Smooth muscle cell (in vitro differentiated cells): ENCODE data around the gene CD22. TPM values are rescaled to one million over a fixed set of nuclear protein-coding genes. Genes with fewer than 3 reads are reported as not detected.

Experiments
- DNase-seq: peaks from one replicate; lab custom pipeline; 2025; ENCODE audit not compliant: unreplicated experiment; lab: John Stamatoyannopoulos, UW
- H2AFZ ChIP-seq: fragments of 200-600 bp; sonication (generic); 2 replicates; pipeline ENCODE4 v1.6.0; 2016; ENCODE audit warnings: antibody characterized with exemption, low read depth, mild to moderate bottlenecking
- H3F3A ChIP-seq: fragments of 200-600 bp; sonication (generic); 2 replicates; pipeline ENCODE4 v1.6.0; 2017; ENCODE audit warnings: antibody characterized with exemption, low read depth
- H3K27ac ChIP-seq: fragments of 200-600 bp; sonication (generic); 2 replicates; pipeline ENCODE4 v1.5.1; 2016; ENCODE audit warnings: low read depth, mild to moderate bottlenecking
- H3K27me3 ChIP-seq: fragments of 200-600 bp; sonication (generic); 2 replicates; pipeline ENCODE4 v1.6.1; 2016; ENCODE audit warnings: low read depth, mild to moderate bottlenecking
- H3K36me3 ChIP-seq: fragments of 200-600 bp; sonication (generic); 2 replicates; pipeline ENCODE4 v1.5.1; 2016; ENCODE audit warnings: low read depth
- H3K4me1 ChIP-seq: fragments of 200-600 bp; sonication (generic); 2 replicates; pipeline ENCODE4 v1.5.1; 2016; ENCODE audit warnings: low read depth
- H3K4me2 ChIP-seq: fragments of 200-600 bp; sonication (generic); 2 replicates; pipeline ENCODE4 v1.6.0; 2016; ENCODE audit warnings: mild to moderate bottlenecking
- H3K4me3 ChIP-seq: fragments of 200-600 bp; sonication (generic); 2 replicates; pipeline ENCODE4 v1.5.1; 2016; ENCODE audit warnings: mild to moderate bottlenecking
- H3K79me2 ChIP-seq: fragments of 200-600 bp; sonication (generic); 2 replicates; pipeline ENCODE4 v1.6.0; 2016; ENCODE audit warnings: low read depth, mild to moderate bottlenecking
- H3K9ac ChIP-seq: fragments of 200-600 bp; sonication (generic); 2 replicates; pipeline ENCODE4 v1.6.0; 2016; ENCODE audit warnings: low read depth
- H3K9me3 ChIP-seq: fragments of 200-600 bp; sonication (generic); replicated peaks from 2 replicates; pipeline ENCODE4 v1.5.1; 2016; ENCODE audit warnings: low read depth
- H4K20me1 ChIP-seq: fragments of 200-600 bp; sonication (generic); 2 replicates; pipeline ENCODE4 v1.6.0; 2016; ENCODE audit warnings: low read depth
- WGBS: methylation state at CpG from one replicate; pipeline ENCODE4 v1.1.7; 2016; ENCODE audit warnings: low lambda C conversion rate; 5-methylcytosine and 5-hydroxymethylcytosine counted together
- polyA plus RNA-seq: library from polyadenylated mRNA; unstranded; fragments of >200 nt; fragmentation: Nextera tagmentation; extraction: Ambion mirVana; gene quantifications from 2 replicates; pipeline ENCODE4 v1.2.1, GENCODE V29; 2016
- total RNA-seq: library from RNA; depleted of rRNA; stranded (reverse); fragments of >200 nt; gene quantifications from 2 replicates; pipeline ENCODE4 v1.2.3, GENCODE V29; 2014
- TF ChIP-seq, protein P1 (sequence below): fragments of 200-600 bp; sonication (generic); IDR thresholded peaks from 2 replicates; pipeline ENCODE4 v1.5.1; 2017; ENCODE audit warnings: borderline replicate concordance, mild to moderate bottlenecking, antibody characterized with exemption; ENCODE audit not compliant: insufficient read depth, poor library complexity, severe bottlenecking

The CD22 gene
- total and polyA plus RNA-seq, 2 experiments from 2014 or later, result not detected

DNA sequence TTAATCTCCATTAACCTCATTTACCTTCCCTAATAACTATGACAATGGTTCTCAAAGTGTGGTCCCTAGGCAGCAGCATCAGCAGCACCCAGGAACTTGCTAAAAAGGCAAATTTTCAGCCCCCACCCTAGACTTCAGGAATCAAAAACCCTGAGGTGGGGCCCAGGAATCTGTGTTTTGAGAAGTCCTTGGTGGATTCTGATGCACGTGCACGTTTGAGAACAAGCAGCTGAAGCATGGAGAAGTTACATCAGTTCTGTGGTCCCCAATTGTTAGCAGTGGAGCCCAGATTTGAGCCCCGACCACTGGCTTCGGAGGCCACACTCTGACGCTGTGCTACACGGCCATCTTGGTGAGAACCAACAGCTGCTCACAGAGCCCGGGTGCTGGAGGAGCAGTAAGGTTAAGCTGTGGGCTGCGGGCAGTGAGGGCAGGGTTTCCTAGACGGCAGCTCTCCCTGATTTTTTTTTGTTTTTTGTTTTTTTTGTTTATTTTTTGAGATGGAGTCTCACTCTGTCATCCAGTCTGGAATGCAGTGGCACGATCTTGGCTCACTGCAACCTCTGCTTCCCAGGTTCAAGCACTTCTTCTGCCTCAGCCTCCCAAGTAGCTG lies 14.0 kb upstream of the CD22 start:
- WGBS, result 94% methylated on average over 10 of the region's 10 CpGs

DNA sequence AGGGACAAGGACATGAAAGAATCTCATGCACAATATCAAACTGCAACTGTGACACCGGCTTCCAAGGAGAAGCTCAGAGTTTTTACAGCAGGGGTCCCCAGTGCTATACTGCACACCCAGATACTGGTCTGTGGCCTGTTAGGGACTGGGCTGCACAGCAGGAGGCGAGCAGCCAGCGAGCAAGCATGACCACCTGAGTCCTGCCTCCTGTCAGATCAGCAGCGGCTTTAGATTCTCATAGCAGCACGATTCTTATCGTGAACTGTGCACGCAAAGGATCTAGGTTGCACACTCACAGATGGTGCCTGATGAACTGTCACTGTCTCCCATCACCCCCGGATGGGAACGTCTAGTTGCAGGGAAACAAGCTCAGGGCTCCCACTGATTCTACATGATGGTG lies 13.1 kb upstream of the CD22 start:
- WGBS, result 91% methylated on average over 9 of the region's 9 CpGs
- Histone ChIP-seq H3K79me2 (no peaks in the 10 kb centered on the region), H2AFZ (no peak overlapping the region)

More for the DNA sequence above, 14.0 kb upstream of the CD22 start:
- Histone ChIP-seq H3K4me2 (no peak overlapping the region), H3F3A (no peaks in the 10 kb centered on the region), H2AFZ (no peak overlapping the region), H3K36me3 (no peaks in the 10 kb centered on the region), H3K4me3 (no peak overlapping the region), H3K9ac (no peak overlapping the region), H3K9me3 (no peaks in the 10 kb centered on the region), H3K4me1 (no peaks in the 10 kb centered on the region), H3K27me3 (no peaks in the 10 kb centered on the region), H3K79me2 (no peaks in the 10 kb centered on the region), H4K20me1 (no peaks in the 10 kb centered on the region), H3K27ac (no peak overlapping the region)
- TF ChIP-seq, protein P1, sequence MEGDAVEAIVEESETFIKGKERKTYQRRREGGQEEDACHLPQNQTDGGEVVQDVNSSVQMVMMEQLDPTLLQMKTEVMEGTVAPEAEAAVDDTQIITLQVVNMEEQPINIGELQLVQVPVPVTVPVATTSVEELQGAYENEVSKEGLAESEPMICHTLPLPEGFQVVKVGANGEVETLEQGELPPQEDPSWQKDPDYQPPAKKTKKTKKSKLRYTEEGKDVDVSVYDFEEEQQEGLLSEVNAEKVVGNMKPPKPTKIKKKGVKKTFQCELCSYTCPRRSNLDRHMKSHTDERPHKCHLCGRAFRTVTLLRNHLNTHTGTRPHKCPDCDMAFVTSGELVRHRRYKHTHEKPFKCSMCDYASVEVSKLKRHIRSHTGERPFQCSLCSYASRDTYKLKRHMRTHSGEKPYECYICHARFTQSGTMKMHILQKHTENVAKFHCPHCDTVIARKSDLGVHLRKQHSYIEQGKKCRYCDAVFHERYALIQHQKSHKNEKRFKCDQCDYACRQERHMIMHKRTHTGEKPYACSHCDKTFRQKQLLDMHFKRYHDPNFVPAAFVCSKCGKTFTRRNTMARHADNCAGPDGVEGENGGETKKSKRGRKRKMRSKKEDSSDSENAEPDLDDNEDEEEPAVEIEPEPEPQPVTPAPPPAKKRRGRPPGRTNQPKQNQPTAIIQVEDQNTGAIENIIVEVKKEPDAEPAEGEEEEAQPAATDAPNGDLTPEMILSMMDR, result no peak
- no peak for DNase-seq

DNA sequence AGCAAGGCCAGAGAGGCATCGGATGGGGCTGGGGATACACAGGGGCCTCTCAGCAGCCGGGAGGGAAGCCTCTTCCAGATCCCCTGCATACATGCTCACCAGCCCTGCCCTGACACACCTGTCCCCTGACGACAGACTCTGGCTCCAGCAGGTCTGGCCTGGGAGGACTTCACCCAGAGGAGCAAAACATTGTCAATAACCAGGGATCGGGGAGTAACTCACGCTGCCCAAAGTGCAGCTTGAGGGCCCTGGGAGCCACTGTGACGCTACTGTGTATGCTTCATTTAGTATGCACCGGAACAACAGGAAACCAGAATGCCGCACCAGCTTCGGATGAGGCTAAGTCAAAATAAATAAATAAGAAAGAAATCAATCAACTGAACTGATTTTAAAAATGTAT lies 12.4 kb upstream of the CD22 start:
- Histone ChIP-seq H3K9ac (no peak overlapping the region), H2AFZ (no peak overlapping the region), H4K20me1 (no peaks in the 10 kb centered on the region), H3F3A (no peaks in the 10 kb centered on the region), H3K79me2 (no peaks in the 10 kb centered on the region), H3K4me1 (no peaks in the 10 kb centered on the region), H3K27ac (no peak overlapping the region), H3K27me3 (no peaks in the 10 kb centered on the region), H3K4me2 (no peak overlapping the region), H3K36me3 (no peaks in the 10 kb centered on the region), H3K4me3 (no peak overlapping the region), H3K9me3 (no peaks in the 10 kb centered on the region)
- WGBS, result 87% methylated on average over 9 of the region's 9 CpGs
- no peak for DNase-seq
- TF ChIP-seq, protein P1, result no peak

More for the DNA sequence above, 13.1 kb upstream of the CD22 start:
- no peak overlapping the region for H3K4me3 ChIP-seq
- H3K4me1 ChIP-seq, result no peaks in the 10 kb centered on the region
- H3K4me2 ChIP-seq, result no peak overlapping the region
- TF ChIP-seq, protein P1, result no peak
- no peak for DNase-seq
- no peaks in the 10 kb centered on the region for H3K27me3 ChIP-seq
- H3K27ac ChIP-seq, result no peak overlapping the region
- no peaks in the 10 kb centered on the region for H3K36me3 ChIP-seq
- no peaks in the 10 kb centered on the region for H3F3A ChIP-seq
- H3K9ac ChIP-seq, result no peak overlapping the region
- no peaks in the 10 kb centered on the region for H4K20me1 ChIP-seq
- H3K9me3 ChIP-seq, result no peaks in the 10 kb centered on the region

DNA sequence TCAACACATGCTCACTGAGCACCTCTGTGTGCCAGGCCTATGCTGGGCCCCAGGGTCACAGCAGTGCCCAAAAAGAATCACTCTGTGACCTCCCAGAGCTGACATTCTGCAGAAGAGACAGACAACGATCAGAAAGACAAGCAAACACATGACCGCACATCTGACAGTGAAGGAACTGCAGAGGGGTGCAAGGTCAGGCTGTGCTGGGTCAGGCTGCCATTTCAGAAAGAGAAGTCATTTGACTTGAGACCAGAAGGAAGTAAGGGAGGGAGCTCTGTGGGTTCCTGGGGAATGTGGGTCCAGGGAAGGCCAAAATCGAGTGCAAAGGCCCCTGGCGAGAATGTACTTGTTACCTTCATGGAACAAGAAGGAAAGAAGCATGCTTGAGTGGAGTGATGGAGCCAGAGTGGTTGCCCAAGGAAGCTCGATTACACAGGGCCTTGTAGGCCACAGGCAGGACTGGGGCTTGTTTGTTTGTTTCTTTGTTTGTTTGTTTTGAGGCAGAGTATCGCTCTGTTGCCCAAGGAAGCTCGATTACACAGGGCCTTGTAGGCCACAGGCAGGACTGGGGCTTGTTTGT lies 11.4 kb upstream of the CD22 start:
- Histone ChIP-seq H3K4me2 (no peak overlapping the region), H3K4me1 (no peaks in the 10 kb centered on the region), H3F3A (no peaks in the 10 kb centered on the region), H4K20me1 (no peaks in the 10 kb centered on the region), H3K9me3 (no peaks in the 10 kb centered on the region), H3K9ac (no peak overlapping the region), H3K36me3 (no peaks in the 10 kb centered on the region), H3K4me3 (no peak overlapping the region), H3K27me3 (no peaks in the 10 kb centered on the region), H3K27ac (no peak overlapping the region), H2AFZ (no peak overlapping the region), H3K79me2 (no peaks in the 10 kb centered on the region)
- TF ChIP-seq, protein P1, result no peak
- DNase-seq, result no peak
- WGBS, result 90% methylated on average over 7 of the region's 7 CpGs
